Frontal cortex (tissue), 4 donors: ENCODE results near the gene MAPK1. TPM values are rescaled to one million over a fixed set of nuclear protein-coding genes. Genes with fewer than 3 reads are reported as not detected.
A peak's percentile ranks its signal among the peaks of the same experiment; 100 is the strongest.
"Not testable (repeated sequence)": the region's sequence is repeated elsewhere in the genome, so short reads cannot be mapped to it uniquely, and the experiment has no call there.

Source experiments
- DNase-seq, 2 donors: peaks; one replicate each; pipeline ENCODE4 v3.0.0; 2012; ENCODE audit warnings: low spot score in 2 of 2
- FAIRE-seq: peaks from 2 replicates; lab custom pipeline; 2012; peaks lifted over from hg19 to GRCh38; lab: Jason Lieb, UNC
- total RNA-seq: library from RNA; depleted of rRNA; stranded (reverse); fragments of >200 nt; gene quantifications from one replicate; pipeline ENCODE4 v1.2.3, GENCODE V29; 2014
- donor health status: control.
- donor health status: control.
- donor health status: control.

Gene MAPK1
- total RNA-seq, 1 donor from 2014 or later = 74.2 TPM

DNA sequence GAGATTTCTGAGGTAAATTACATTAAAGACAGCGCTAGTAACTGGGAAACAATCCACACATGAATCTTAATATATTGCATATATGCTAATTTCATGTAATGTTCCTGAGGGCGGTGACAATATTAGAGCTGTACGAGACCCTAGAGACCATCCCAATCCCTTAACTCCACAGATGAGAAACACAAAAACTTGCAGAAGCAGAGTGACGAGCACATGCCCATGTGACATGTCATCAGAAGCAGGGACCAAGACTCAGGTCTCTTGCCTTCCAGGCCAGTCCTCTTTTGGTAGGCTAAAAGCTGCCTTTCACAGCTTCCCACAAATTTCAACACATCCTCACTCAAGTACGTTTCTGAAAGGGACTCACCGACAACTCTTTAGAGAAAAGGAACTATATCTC lies 11.8 kb downstream of the MAPK1 start:
- no peak for FAIRE-seq
- DNase-seq = no peak

DNA sequence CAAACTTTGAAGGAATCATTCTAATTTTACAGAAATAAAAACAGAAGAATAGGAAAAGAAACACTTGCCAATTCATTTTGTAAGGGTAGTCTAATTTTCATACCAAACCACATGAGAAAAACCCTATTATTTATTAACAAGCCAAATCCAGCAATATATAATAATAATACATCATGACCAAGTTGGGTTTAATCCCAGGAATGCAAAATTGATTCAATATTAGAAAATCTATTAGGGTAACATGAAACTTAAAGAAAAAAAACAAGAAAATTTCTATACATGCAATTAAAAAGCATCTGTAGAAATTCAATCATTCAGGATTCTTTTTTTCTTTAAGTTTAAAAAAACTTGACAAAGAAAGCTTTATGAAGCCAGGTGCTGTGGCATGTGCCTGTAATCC lies 16.8 kb downstream of the MAPK1 start:
- DNase-seq = no peak
- FAIRE-seq = no peak

DNA sequence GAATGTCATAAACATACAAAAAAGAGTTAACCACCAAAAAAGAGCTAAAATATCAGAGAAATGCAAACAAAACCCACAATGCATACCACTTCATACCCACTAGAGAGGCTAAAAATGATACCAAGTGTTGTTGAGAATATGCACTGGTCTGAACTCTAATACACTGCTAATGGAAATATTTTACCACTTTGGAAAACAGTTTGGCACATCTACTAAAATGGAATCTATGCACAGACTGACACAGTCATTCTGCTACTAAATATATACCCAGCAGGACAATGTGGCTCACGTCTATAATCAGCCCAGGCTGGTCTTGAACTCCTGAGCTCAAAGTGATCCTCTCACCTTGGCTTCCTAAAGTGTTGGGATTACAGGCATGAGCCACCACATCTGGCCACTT lies 18.0 kb downstream of the MAPK1 start:
- FAIRE-seq (no peak), DNase-seq (no peak)

DNA sequence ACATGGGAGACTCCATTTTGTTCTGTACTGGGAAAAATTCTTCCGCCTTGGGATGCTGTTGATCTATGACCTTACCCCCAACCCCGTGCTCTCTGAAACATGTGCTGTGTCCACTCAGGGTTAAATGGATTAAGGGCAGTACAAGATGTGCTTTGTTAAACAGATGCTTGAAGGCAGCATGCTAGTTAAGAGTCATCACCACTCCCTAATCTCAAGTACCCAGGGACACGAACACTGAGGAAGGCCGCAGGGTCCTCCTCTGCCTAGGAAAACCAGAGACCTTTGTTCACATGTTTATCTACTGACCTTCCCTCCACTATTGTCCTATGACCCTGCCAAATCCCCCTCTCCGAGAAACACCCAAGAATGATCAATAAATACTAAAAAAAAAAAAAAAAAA lies 19.4 kb downstream of the MAPK1 start:
- not testable (repeated sequence) for FAIRE-seq, DNase-seq

DNA sequence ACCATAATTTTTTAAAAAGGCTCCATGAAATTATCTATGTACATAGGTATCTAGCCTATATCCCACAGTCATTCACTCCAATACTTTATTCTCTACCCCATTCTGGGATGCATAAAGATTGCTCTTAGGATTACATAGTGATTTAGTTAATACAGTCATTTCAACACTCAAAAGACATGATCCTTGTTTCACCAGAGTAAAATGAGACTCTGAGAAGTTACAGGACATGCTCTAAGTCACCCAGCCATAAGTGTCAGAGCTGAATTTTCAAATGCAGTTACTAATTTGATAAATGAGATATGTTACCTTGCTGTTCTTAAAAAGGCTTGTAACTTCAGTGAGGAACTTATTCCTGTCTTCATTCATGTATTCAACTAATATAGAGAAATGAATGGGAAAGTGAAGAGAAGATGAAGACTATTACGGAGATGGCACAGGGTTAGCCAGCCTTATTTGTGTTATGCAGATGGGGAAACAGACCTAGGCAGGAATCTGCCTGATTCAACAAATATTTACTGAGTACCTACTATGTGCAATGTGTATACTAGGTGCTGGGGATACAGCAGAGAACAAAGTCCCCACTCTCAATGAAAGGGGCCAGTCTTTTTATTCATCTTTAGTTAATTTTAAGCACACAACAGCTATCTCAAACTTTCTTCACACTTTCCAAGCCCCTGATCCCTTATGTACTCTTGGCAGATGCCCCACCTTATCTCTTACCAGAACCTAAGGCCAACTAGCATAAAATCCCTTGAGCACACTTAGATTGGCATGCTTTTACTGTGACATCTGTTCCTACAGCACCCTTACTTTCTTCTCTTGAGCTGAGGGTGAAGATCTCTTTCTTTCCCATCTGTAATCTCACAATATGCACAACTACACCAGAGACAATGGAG lies 21.6 kb downstream of the MAPK1 start:
- FAIRE-seq (no peak), DNase-seq (no peak)

DNA sequence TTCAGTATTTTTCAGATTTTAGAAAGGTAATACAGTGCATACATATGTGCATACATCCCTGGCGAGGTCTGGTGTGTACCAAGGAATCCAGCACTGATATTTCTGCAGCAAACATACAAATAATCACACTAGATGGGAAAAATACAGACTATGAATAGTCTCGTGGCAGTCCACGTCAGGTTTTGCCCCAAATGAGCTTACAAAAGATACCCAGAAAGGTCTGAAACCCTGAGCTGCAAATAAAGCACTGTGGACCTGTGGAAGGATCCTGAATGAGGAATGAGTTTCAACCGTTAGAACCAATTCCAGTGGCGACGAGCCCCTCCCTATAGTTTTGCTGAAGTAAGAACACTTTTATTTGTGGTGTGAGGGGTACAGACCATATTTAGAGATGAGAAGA lies 24.5 kb downstream of the MAPK1 start:
- FAIRE-seq (no peak), DNase-seq (no peak)

DNA sequence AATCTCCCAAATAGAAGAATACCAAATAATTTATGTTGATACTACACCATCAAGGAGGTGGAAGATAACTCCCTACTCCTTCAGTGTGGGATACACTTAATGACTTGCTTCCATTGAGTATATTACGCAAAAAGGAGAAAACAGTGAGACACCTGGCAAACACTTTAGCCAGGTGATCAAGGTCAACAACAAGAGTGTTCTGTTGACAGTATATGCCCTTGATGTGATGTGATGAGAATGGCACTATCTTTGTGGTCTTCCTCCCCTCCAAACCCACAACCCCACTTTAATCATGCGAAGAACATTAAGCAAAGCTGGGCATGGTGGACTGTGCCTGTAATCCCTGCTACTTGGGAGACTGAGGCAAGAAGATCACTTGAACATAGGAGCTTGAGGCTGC lies 26.0 kb downstream of the MAPK1 start:
- FAIRE-seq = no peak

DNA sequence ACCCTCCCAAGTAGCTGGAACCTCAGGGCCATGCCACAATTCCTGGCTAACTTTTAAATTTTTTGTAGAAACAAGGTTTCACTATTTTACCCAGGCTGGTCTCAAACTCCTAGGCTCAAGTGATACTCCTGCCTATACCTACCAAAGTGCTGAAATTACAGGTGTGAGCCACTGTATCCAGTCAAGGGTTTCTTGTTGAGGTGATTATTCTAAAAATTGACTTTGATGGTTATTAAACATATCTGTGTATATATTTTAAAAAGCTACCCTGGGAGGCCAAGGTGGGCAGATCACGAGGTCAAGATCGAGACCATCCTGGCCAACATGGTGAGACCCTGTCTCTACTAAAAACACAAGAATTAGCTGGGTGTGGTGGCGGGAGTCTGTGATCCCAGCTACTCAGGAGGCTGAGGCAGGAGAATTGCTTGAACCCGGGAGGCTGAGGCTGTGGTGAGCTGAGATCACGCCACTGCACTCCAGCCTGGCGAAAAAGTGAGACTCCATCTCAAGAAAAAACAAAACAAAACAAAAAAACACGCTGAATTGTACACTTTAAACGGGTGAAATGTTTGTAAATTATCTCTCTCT lies 27.1 kb downstream of the MAPK1 start:
- FAIRE-seq = no peak
- no peak for DNase-seq

More for the DNA sequence above, 26.0 kb downstream of the MAPK1 start:
- no peak for DNase-seq

DNA sequence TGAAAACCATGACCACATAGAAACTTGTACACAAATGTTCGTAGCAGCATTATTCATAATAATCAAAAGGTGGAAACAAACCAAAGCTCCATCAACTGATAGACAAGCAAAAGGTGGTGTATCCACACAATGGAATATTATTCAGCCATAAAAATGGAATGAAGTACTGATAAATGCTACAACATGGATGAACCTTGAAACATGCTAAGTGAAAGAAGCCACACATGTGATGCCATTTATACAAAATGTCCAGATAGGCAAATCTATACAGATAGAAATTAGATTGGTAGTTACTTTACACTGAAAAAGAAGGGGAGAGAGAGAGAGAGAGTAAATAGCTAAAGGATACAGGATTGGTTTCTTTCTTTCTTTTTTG lies 27.7 kb downstream of the MAPK1 start:
- FAIRE-seq (no peak), DNase-seq (no peak)

DNA sequence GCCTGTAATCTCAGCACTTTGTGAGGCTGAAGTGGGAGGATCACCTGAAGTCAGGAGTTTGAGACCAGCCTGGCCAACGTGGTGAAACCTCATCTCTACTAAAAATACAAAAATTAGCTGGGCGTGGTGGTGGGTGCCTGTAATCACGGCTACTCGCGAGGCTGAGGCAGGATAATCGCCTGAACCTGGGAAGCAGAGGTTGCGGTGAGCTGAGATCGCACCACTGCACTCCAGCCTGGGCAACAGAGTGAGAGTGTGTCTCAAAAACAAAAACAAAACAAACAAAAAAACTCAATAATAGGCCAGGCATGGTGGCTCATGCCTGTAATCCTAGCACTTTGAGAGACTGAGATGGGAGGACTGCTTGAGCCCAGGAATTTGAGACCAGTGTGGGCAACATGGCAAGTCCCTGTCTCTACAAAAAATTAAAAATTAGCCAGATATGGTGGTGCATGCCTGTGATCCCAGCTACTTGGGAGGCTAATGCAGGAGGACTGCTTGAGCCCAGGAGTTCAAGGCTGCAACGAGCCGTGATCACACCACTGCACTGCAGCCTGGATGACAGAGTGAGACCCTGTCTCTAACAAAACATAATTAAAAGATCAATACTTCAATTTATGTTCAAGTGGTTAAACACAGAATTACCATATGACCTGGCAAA lies 28.2 kb downstream of the MAPK1 start:
- DNase-seq, FAIRE-seq: not testable (repeated sequence)

DNA sequence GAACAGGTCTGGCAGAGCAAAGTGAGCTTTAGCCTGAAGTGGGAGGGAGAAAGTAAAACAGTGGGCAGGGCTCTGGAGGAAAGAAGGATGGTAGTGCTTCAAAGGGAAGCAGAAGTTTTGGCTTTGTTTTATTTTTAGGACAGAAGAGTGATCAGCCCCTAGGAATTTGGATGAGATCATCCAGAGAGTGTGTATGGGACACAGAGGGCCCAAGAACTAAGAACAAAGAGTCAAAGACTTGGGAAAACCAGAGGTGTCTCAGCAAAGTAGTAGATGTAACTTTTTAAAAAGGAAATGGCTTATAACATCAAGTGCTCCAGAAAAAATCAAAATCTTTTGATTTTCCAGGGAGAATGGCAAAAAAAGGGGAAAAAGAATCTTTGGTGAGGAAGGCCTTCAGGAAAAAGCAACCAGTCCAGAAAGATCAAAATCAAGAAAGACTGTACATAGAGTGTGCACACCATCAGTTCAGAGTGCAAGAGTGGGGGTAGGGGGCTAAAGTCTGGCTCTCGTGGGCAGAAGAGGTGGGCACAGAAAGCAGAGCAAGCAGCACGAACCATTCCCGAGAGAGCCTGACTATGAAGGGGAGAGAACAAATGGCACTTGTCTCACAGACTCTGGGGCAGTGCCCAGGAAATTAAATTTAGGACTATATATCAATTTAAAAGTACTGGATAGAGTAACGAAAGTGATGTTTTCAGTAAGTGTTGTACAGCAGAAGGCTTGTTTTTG lies 30.0 kb downstream of the MAPK1 start:
- DNase-seq = peak in 1 of 2 donors; percentile 34
- no peak for FAIRE-seq

DNA sequence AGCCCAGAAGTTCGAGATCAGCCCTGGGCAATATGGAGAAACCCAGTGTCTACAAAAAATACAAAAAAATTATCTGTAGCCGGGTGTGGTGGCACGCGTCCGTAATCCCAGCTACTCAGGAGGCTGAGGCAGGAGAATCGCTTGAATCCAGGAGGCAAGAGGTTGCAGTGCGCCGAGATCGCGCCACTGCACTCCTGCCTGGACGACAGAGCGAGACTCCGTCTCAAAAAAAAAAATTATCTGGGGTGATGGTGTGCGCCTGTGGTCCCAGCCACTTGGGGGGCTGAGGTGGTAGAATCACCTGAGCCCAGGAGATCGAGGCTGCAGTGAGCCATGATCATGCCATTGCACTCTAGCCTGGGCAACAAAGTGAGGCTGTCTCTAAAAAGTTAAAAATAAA lies 31.0 kb downstream of the MAPK1 start:
- FAIRE-seq, DNase-seq: not testable (repeated sequence)

DNA sequence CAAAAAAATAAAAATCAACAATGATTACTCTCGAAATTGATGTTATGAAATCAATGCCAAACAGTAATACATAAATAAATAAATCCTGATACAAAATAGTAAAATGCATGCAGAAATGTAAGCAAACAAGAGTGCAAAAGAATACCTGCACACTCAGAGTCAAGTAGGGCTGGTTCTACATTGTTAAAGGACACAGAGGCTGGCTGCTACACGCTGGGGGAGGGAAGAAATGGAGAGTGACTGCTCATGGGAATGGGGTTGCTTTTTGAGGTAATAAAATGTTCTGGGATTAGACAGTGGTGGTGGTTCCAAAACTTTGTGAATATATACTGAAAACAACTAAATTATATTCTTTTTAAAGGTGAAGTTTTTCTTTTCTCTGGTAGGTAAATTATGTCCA lies 32.1 kb downstream of the MAPK1 start:
- FAIRE-seq = no peak

DNA sequence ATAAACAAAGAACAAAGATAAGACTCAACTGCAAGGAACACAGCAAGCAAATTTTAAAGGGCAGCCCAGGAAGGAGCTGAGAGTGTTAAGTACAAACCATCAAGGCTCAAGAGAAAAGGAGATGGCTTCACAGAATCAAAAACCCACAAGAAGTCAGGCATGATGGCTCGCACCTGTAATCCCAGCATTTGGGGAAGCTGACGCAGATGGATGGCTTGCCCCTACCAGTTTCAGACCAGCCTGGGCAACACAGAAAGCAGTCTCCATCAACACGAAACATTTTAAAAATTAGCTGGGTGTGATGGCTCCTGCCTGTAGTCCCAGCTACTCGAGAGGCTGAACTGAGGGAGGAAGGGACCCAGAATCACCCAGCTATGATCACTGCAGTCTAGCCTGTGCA lies 32.6 kb downstream of the MAPK1 start:
- no peak for DNase-seq
- FAIRE-seq = no peak

More for the DNA sequence above, 32.1 kb downstream of the MAPK1 start:
- DNase-seq = no peak

DNA sequence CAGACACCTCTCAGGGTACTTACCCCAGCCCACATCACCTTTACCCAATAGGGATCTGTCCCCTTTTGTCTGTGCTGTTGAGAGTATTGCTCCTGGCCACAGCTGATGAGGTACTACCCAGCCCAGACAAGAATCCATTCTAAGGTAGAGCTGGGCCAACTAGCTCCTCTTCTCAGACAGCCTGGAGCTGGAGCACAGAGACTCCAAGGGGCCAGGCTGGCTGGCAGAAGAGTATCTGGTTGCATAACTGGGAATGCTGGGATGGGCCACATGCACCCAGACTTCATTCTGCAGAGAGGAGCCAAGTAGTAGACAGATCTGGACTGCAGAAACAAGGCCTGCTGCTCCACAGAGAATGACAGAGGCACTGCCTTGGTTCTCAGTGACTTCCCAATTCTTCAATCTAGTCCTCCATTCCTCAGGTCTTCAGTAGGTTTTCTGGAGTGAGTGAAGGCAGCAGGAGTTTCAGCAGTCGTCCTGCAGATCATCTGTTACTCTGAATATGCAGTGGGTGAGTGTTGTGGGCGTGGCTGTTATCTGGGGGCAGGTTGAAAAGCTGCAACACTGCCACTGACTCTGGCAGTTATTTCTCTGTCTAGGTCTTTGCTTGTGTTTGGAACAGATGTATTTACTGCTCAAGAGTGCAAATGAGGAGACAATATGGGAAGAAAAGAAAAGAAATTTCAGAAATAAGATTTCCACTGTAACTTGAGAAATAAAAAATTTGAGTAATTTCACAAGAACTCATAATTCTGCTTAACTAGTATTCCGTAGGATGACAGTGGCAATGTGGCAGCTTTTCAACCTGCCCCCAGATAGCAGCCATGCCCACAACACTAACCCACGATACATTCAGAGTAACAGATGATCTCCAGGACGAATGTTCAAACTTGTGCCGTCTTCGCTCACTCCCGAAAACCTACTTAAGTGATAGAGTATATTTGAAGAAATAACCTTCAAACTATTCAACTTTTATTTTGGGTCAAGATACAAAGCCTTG lies 34.9 kb downstream of the MAPK1 start:
- FAIRE-seq = no peak

DNA sequence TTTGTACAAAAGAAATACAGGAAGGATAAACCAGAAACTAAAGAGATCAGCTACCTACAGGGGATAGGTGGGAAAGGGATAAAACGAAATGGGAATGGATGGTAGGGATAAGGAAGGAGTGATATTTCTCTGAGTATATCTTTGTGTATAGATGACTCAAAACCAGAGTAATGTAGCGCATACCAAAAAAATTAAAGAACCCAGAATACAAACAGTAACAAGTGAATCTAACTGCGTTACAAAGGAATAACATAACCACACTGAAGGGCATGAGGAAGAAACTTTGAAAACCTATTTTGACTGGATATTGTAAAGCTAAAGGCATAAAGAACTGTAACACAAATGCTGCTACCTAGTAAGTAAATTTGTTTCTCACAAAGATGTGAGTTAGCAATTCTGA lies 37.9 kb downstream of the MAPK1 start:
- FAIRE-seq = no peak
- no peak for DNase-seq

More for the DNA sequence above, 34.9 kb downstream of the MAPK1 start:
- no peak for DNase-seq

DNA sequence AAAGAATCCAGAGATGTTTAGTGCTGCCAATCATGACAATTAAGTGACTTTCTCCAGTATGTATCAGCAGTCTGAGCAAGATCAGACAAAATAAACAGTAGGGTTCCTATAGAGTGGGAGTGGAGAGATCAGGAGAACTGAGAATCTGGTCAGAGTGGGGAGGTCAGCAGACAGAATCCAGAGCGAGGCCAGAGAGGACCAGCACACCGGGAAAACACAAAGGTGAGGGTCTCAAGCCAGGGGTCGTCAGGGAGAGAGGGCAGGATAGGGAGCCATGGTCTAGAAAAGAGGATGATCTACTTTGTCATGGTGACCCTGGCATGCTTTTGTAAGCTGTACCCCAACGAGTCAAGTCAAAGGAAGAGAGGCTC lies 39.2 kb downstream of the MAPK1 start:
- FAIRE-seq = no peak

DNA sequence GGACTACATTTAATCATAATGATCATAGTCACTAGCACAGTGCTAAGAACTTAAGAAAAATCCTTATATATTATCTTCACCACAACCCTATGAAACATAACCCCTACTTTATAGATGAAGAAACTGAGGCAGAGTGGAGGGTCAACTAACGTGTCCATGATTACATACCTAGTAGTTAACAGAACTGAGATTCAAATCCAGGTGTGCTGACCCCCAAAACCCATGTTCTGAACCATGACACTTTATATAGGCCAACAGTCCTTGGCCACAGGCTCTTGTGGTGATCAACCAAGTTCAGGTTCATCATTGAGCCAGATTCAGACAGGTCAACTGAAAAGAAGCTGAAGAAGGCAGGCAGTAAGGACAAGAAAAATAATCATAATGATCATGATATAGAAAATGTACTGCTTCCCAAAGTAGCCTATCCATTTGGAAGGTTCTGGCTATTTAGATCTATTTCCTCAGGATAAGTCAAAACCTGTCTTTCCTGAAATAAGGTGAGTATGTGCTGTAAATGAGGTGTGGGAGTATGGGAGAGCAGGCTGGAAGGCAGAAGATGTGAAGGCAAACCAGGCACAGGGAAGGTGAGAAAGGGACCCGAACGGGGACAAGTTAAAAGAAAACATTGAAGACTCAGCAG lies 39.7 kb downstream of the MAPK1 start:
- FAIRE-seq (no peak), DNase-seq (no peak)

More for the DNA sequence above, 39.2 kb downstream of the MAPK1 start:
- DNase-seq = no peak

DNA sequence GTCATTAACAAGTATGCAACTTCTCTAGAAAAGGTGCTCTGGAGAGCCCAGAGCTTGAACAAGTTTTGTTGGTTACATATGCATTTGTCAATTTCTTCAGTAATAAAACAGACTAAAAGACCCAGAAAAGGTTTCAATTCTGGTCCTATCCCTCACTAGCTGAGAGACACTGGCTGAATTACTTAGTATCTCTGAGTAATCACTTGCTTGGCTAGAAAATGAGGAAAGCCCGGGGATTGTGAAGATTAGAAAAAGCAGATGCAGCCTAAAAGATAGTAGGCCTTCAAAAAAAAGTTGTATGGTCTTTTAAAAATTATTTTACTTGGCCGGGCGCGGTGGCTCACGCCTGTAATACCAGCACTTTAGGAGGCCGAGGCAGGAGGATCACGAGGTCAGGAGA lies 41.2 kb downstream of the MAPK1 start:
- no peak for DNase-seq
- no peak for FAIRE-seq
